GM23338 (cell line): ENCODE data around the gene GAS6. TPM values are rescaled to one million over a fixed set of nuclear protein-coding genes. Genes with fewer than 3 reads are reported as not detected.

ENCODE experiments used
- ATAC-seq: fragments of 200-7000 bp; cut with Tn5 transposase; 3 replicates; pipeline ENCODE4 v1.9.1; 2020
- DNase-seq: peaks from one replicate; pipeline ENCODE4 v3.0.0-alpha.2; 2015; ENCODE audit warnings: low spot score
- H2AFZ ChIP-seq: fragments of 200-600 bp; sonication (generic); 2 replicates; pipeline ENCODE4 v1.8.0; 2016; ENCODE audit warnings: antibody characterized with exemption, mild to moderate bottlenecking, moderate library complexity
- H3F3A ChIP-seq: fragments of 200-600 bp; sonication (generic); replicated peaks from 2 replicates; pipeline ENCODE4 v1.8.0; 2017; ENCODE audit warnings: antibody characterized with exemption, mixed run types, low read depth
- H3K27ac ChIP-seq: fragments of 200-600 bp; sonication (generic); 2 replicates; pipeline ENCODE4 v1.6.1; 2016; ENCODE audit warnings: low read depth
- H3K27me3 ChIP-seq: fragments of 200-600 bp; sonication (generic); 2 replicates; pipeline ENCODE4 v1.8.0; 2016; ENCODE audit warnings: mild to moderate bottlenecking, mixed run types, moderate library complexity; ENCODE audit not compliant: insufficient read depth
- H3K36me3 ChIP-seq: fragments of 200-600 bp; sonication (generic); 2 replicates; pipeline ENCODE4 v1.8.0; 2016; ENCODE audit warnings: mild to moderate bottlenecking; ENCODE audit not compliant: insufficient read depth
- H3K4me1 ChIP-seq: fragments of 200-600 bp; sonication (generic); 2 replicates; pipeline ENCODE4 v1.8.0; 2016; ENCODE audit warnings: mild to moderate bottlenecking, moderate library complexity; ENCODE audit not compliant: insufficient read depth
- H3K4me2 ChIP-seq: fragments of 200-600 bp; sonication (generic); 2 replicates; pipeline ENCODE4 v1.7.1; 2017; ENCODE audit warnings: mixed run types
- H3K4me3 ChIP-seq: fragments of 200-600 bp; sonication (generic); 2 replicates; pipeline ENCODE4 v1.6.1; 2016; ENCODE audit warnings: mixed run types
- H3K79me2 ChIP-seq: fragments of 200-600 bp; sonication (generic); replicated peaks from 2 replicates; pipeline ENCODE4 v1.8.0; 2017; ENCODE audit warnings: mild to moderate bottlenecking; ENCODE audit not compliant: insufficient read depth
- H3K9me2 ChIP-seq: fragments of 200-600 bp; sonication (generic); 2 replicates; pipeline ENCODE4 v1.8.0; 2017; ENCODE audit not compliant: insufficient read depth
- H4K20me1 ChIP-seq: fragments of 200-600 bp; sonication (generic); replicated peaks from 2 replicates; pipeline ENCODE4 v1.8.0; 2017; ENCODE audit warnings: mild to moderate bottlenecking; ENCODE audit not compliant: insufficient read depth
- H3K27ac Mint-ChIP-seq: 2 replicates; pipeline ENCODE4 v1.8.0; 2020; ENCODE audit warnings: inconsistent platforms, mild to moderate bottlenecking, moderate library complexity, mixed read lengths
- H3K27me3 Mint-ChIP-seq: 3 replicates; pipeline ENCODE4 v1.8.0; 2022; ENCODE audit warnings: low read depth, mild to moderate bottlenecking, moderate library complexity, mixed read lengths, inconsistent platforms; ENCODE audit not compliant: insufficient read depth, poor library complexity
- H3K36me3 Mint-ChIP-seq: 3 replicates; pipeline ENCODE4 v1.8.0; 2021; ENCODE audit warnings: low read depth, mild to moderate bottlenecking, inconsistent platforms, moderate library complexity, mixed read lengths
- H3K4me1 Mint-ChIP-seq: 3 replicates; pipeline ENCODE4 v1.8.0; 2020; ENCODE audit warnings: mild to moderate bottlenecking, inconsistent platforms, mixed read lengths
- H3K4me3 Mint-ChIP-seq: 3 replicates; pipeline ENCODE4 v1.8.0; 2021; ENCODE audit warnings: moderate library complexity, mild to moderate bottlenecking, inconsistent platforms, mixed read lengths
- H3K9me3 Mint-ChIP-seq: 3 replicates; pipeline ENCODE4 v1.8.0; 2020; ENCODE audit warnings: moderate library complexity, mild to moderate bottlenecking, inconsistent platforms, mixed read lengths
- CREB1 ChIP-seq: fragments of 250-450 bp; sonication (Bioruptor Pico); IDR thresholded peaks from 2 replicates; pipeline ENCODE4 v1.5.0; 2020; ENCODE audit warnings: low read depth, mild to moderate bottlenecking, moderate library complexity
- ETS1 ChIP-seq: IDR thresholded peaks from 2 replicates; pipeline ENCODE4 v1.6.1; 2016; ENCODE audit warnings: antibody characterized with exemption
- EZH2 ChIP-seq: fragments of 200-600 bp; sonication (generic); IDR thresholded peaks from one replicate; pipeline ENCODE4 v1.8.0; 2017; ENCODE audit warnings: antibody characterized with exemption, mild to moderate bottlenecking, low read depth; ENCODE audit not compliant: unreplicated experiment
- EZH2phosphoT487 ChIP-seq: fragments of 200-600 bp; sonication (generic); IDR thresholded peaks from one replicate; pipeline ENCODE4 v1.8.1; 2018; ENCODE audit warnings: antibody characterized with exemption; ENCODE audit not compliant: unreplicated experiment
- JUNB ChIP-seq: IDR thresholded peaks from one replicate; pipeline ENCODE4 v1.6.1; 2016; ENCODE audit warnings: antibody characterized with exemption; ENCODE audit not compliant: unreplicated experiment
- NANOG ChIP-seq: IDR thresholded peaks from 2 replicates; pipeline ENCODE4 v1.6.1; 2016; ENCODE audit warnings: antibody characterized with exemption, borderline replicate concordance
- POLR2AphosphoS5 ChIP-seq: IDR thresholded peaks from 2 replicates; pipeline ENCODE4 v1.6.1; 2016; ENCODE audit warnings: antibody characterized with exemption, low read depth
- REST ChIP-seq: IDR thresholded peaks from one replicate; pipeline ENCODE4 v1.6.1; 2018; ENCODE audit warnings: antibody characterized with exemption; ENCODE audit not compliant: unreplicated experiment
- STAT1 ChIP-seq: IDR thresholded peaks from one replicate; pipeline ENCODE4 v1.6.1; 2016; ENCODE audit warnings: antibody characterized with exemption; ENCODE audit not compliant: unreplicated experiment
- ZNF114 ChIP-seq: fragments of 250-450 bp; sonication (Bioruptor Pico); IDR thresholded peaks from 2 replicates; pipeline ENCODE4 v1.5.0; 2020; ENCODE audit warnings: mild to moderate bottlenecking, moderate library complexity
- ZNF331 ChIP-seq: fragments of 250-450 bp; sonication (Bioruptor Pico); IDR thresholded peaks from 2 replicates; pipeline ENCODE4 v1.5.0; 2020; ENCODE audit warnings: low read depth, mild to moderate bottlenecking, moderate library complexity
- polyA plus RNA-seq: library from polyadenylated mRNA; unstranded; fragments of >200 nt; fragmentation: Nextera tagmentation; extraction: Ambion mirVana; gene quantifications from 2 replicates; pipeline ENCODE4 v1.2.1, GENCODE V29; 2016
- total RNA-seq: library from RNA; depleted of rRNA; stranded (reverse); fragments of >200 nt; shearing (Covaris generic); gene quantifications from 2 replicates; pipeline ENCODE4 v1.2.3, GENCODE V29; 2014

Gene GAS6
- total and polyA plus RNA-seq, 2 experiments from 2014 or later: 7.9 to 21.2 TPM

- TF ChIP-seq REST (no peak), NANOG (no peak), ZNF331 (CRISPR knock-in tag) (no peak), ETS1 (no peak), JUNB (no peak), ZNF114 (no peak), EZH2phosphoT487 (no peak), CREB1 (CRISPR knock-in tag) (no peak), STAT1 (no peak)
These were observed 71.6 kb downstream of the GAS6 start (continued) for GRCh38 chr13:113792236-113792770.

GRCh38 chr13:113791761-113792160 is 72.1 kb downstream of the GAS6 start:
- TF ChIP-seq CREB1 (CRISPR knock-in tag) (no peak), POLR2AphosphoS5 (no peak), EZH2 (no peak)
- no peaks in the 10 kb centered on the region for H3K4me1 ChIP-seq

More at GRCh38 chr13:113791761-113792160, 72.1 kb downstream of the GAS6 start:
- Histone ChIP-seq H3K79me2 (no peaks in the 10 kb centered on the region), H3K4me2 (no peak overlapping the region), H3K27me3 (no peaks in the 10 kb centered on the region), H3K36me3 (no peaks in the 10 kb centered on the region), H2AFZ (no peak overlapping the region), H3K9me2 (no peaks in the 10 kb centered on the region), H3K27ac (no peak overlapping the region), H3F3A (no peaks in the 10 kb centered on the region), H4K20me1 (no peaks in the 10 kb centered on the region), H3K4me3 (no peak overlapping the region)
- no peaks in the 10 kb centered on the region for H3K9me3 Mint-ChIP-seq
- no peak overlapping the region for H3K4me3 Mint-ChIP-seq
- DNase-seq (no peak), ATAC-seq (no peak)
- H3K27me3 Mint-ChIP-seq: peaks cover 4% of the 10 kb centered on the region
- no peak overlapping the region for H3K27ac Mint-ChIP-seq
- no peaks in the 10 kb centered on the region for H3K4me1 Mint-ChIP-seq
- no peaks in the 10 kb centered on the region for H3K36me3 Mint-ChIP-seq
